Psoas muscle (tissue), 8 donors: Measurements from ENCODE around the gene KIDINS220. TPM values are rescaled to one million over a fixed set of nuclear protein-coding genes. Genes with fewer than 3 reads are reported as not detected.

Experiments used
- ATAC-seq, 4 donors: fragments of 200-7000 bp; cut with Tn5 transposase; one replicate each; pipeline ENCODE4 v1.9.1; 2020; ENCODE audit warnings: moderate library complexity in 3 of 4, mild to moderate bottlenecking in 2 of 4
- DNase-seq, 2 donors: peaks; one replicate each; pipeline ENCODE4 v3.0.0-alpha.2; 2020
- H3K27ac ChIP-seq: fragments of 200-600 bp; one replicate; pipeline ENCODE4 v1.8.0; 2022
- H3K27me3 ChIP-seq, 3 donors: fragments of 200-600 bp in 1 of 3; one replicate each; pipeline versions ENCODE4 v1.6.1 to v1.8.0; 2013 to 2022; ENCODE audit warnings: low read length in 2 of 3, mild to moderate bottlenecking in 2 of 3, moderate library complexity in 1 of 3; ENCODE audit not compliant: insufficient read depth in 3 of 3
- H3K36me3 ChIP-seq, 2 donors: fragments of 200-600 bp in 1 of 2; one replicate each; pipeline versions ENCODE4 v1.6.1 to v1.8.0; 2013 to 2022; ENCODE audit warnings: low read depth in 1 of 2, mild to moderate bottlenecking in 1 of 2, moderate library complexity in 1 of 2; ENCODE audit not compliant: insufficient read depth in 1 of 2
- H3K4me1 ChIP-seq: fragments of 200-600 bp; one replicate; pipeline ENCODE4 v1.8.0; 2022
- H3K4me3 ChIP-seq: fragments of 200-600 bp; one replicate; pipeline ENCODE4 v1.8.0; 2022; ENCODE audit warnings: mild to moderate bottlenecking
- H3K9me3 ChIP-seq: fragments of 200-600 bp; one replicate; pipeline ENCODE4 v1.8.0; 2022
- CTCF ChIP-seq: fragments of 200-600 bp; IDR thresholded peaks from one replicate; pipeline ENCODE4 v1.8.0; 2022; ENCODE audit warnings: antibody characterized with exemption
- WGBS, 3 donors: extraction: QIAGEN DNeasy Blood & Tissue Kit; methylation state at CpG; one replicate each; pipeline versions ENCODE4 v1.1.6 to v1.1.7; 2013; 5-methylcytosine and 5-hydroxymethylcytosine counted together
- intact Hi-C, 2 donors: fragments of 100-400 bp; cut with DNase I; formaldehyde crosslinking; loops; one replicate each; pipeline versions ENCODE4 v1.11.0 to v1.14.2; 2022
- polyA plus RNA-seq, 3 donors: library from polyadenylated mRNA; stranded (reverse); fragments of 200-250 nt; gene quantifications; one replicate each; pipeline ENCODE4 v1.2.3, GENCODE V29; 2013
- total RNA-seq, 4 donors: library from RNA; stranded (reverse); fragmentation: NEBNext Ultra II Directional in 2 of 4; extraction: Animal tissue kit (Norgen Biotek cat#: 25700) in 2 of 4; gene quantifications; one replicate each; pipeline versions ENCODE4 v1.2.1 to v1.2.4, GENCODE V29; 2021 to 2023
- donor health status: healthy with polysubstance abuse.
- donor health status: DM: no; HTN: no; CAD: no; lungs with moderate emphysema.
- donor health status: Bipolar disorder and iron deficiency.
- donor health status: healthy.
- donor health status: DM: yes; HTN: yes; CAD: no.
- donor health status: DM: no; HTN: no; CAD: no.
- donor health status: DM: no; HTN: no; CAD: no.
- donor health status: DM: yes; HTN: yes; CAD: no.

Gene KIDINS220
- total and polyA plus RNA-seq, 7 donors: 7.5 to 52.0 (median 40.4) TPM

- TF ChIP-seq CTCF: no peak
- Histone ChIP-seq H3K9me3 (no peaks in the 10 kb centered on the region), H3K4me1 (peaks cover 10% of the 10 kb centered on the region), H3K27ac (no peak overlapping the region), H3K36me3 (no peaks in the 10 kb centered on the region), H3K27me3 (no peaks in the 10 kb centered on the region), H3K4me3 (no peak overlapping the region)
- peak in 3 of 4 donors; percentile 59 to 66 (median 65) for ATAC-seq
- 80 to 85% (median 82%) methylated on average over 4 of the region's 4 CpGs for WGBS, 3 donors
- intact Hi-C loops: no loop called here
- DNase-seq: no peak
Measured at GRCh38 chr2:8884812-8885211, 47.4 kb upstream of the KIDINS220 start.

- WGBS, 3 donors: 73 to 84% (median 77%) methylated on average over 5 of the region's 5 CpGs
- ATAC-seq: no peak
- TF ChIP-seq CTCF: no peak
Measured at GRCh38 chr2:8882094-8882493, 44.7 kb upstream of the KIDINS220 start.

GRCh38 chr2:8877894-8878293 is 40.5 kb upstream of the KIDINS220 start:
- no peaks in the 10 kb centered on the region for H3K27me3 ChIP-seq
- 97 to 98% (median 97%) methylated on average over 4 of the region's 4 CpGs for WGBS, 3 donors
- H3K4me3 ChIP-seq: no peak overlapping the region
- H3K27ac ChIP-seq: no peak overlapping the region
- DNase-seq: no peak
- no peak for TF ChIP-seq CTCF
- intact Hi-C loops: loop anchor here (10.0 kb wide), 2 partner anchors 257 to 457 kb away; no protein-coding TSS in a partner anchor
- H3K9me3 ChIP-seq: no peaks in the 10 kb centered on the region
- no peak for ATAC-seq
- no peaks in the 10 kb centered on the region for H3K4me1 ChIP-seq
- no peaks in the 10 kb centered on the region for H3K36me3 ChIP-seq

More at GRCh38 chr2:8882094-8882493, 44.7 kb upstream of the KIDINS220 start:
- Histone ChIP-seq H3K27ac (no peak overlapping the region), H3K36me3 (no peaks in the 10 kb centered on the region), H3K9me3 (no peaks in the 10 kb centered on the region), H3K4me3 (no peak overlapping the region), H3K27me3 (no peaks in the 10 kb centered on the region), H3K4me1 (peaks cover 10% of the 10 kb centered on the region)
- intact Hi-C loops: no loop called here
- DNase-seq: no peak

- H3K36me3 ChIP-seq: no peaks in the 10 kb centered on the region
- H3K4me3 ChIP-seq: no peak overlapping the region
- no peaks in the 10 kb centered on the region for H3K4me1 ChIP-seq
- H3K27ac ChIP-seq: no peak overlapping the region
- WGBS, 3 donors: 85 to 87% (median 86%) methylated on average over 4 of the region's 4 CpGs
- no peaks in the 10 kb centered on the region for H3K9me3 ChIP-seq
- no peaks in the 10 kb centered on the region for H3K27me3 ChIP-seq
- no peak for DNase-seq
- ATAC-seq: no peak
- no peak for TF ChIP-seq CTCF
- intact Hi-C loops: loop anchor here (10.0 kb wide), 2 partner anchors 257 to 457 kb away; no protein-coding TSS in a partner anchor
Measured at GRCh38 chr2:8877332-8877731, 39.9 kb upstream of the KIDINS220 start.

GRCh38 chr2:8876628-8877027 is 39.2 kb upstream of the KIDINS220 start:
- ATAC-seq (no peak), DNase-seq (no peak)
- Histone ChIP-seq H3K36me3 (no peaks in the 10 kb centered on the region), H3K4me3 (no peak overlapping the region), H3K9me3 (no peaks in the 10 kb centered on the region), H3K4me1 (no peaks in the 10 kb centered on the region), H3K27ac (no peak overlapping the region), H3K27me3 (no peaks in the 10 kb centered on the region)
- intact Hi-C loops: loop anchor here (10.0 kb wide), 2 partner anchors 258 to 458 kb away; no protein-coding TSS in a partner anchor
- TF ChIP-seq CTCF: no peak
